ENCODE measurements around the gene PSPN.
"Not testable (repeated sequence)": the region's sequence is repeated elsewhere in the genome, so short reads cannot be mapped to it uniquely, and the experiment has no call there.

Gene PSPN

DNA sequence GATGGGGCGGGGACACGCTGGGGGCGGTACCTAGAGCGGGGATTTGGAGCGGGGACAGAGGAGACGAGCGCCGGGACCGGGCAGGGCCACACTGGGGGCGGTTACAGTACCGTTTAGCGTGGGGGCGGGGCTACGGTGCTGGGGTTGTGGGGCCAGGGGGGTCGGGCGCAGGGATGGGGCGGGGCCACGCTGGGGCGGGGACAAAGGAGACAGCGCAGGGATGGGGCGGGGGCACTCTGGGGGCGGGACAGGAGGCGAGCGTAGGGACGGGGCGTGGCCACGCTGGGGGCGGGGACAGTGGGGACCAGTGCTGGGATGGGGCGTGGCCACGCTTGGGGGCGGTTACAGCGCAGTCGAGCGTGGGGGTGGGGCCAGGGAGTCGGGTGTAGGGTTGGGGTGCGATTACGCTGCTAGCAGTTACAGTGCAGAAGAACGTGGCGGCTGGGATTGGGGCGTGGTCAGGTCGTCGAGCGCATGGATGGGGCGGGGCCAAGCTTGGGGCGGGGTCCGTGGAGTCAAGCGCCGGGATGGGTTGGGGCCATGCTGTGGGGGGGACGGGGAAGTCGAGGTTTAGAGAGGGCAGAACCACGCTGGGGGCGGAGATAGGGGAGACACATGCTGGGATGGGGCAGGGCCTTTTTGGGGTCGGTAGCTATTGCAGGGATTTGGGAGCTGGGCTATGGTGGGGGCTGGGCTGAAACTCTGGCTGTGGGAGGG is 2.5 kb downstream of the PSPN start:
- DNase-seq, result peak; percentile 99

DNA sequence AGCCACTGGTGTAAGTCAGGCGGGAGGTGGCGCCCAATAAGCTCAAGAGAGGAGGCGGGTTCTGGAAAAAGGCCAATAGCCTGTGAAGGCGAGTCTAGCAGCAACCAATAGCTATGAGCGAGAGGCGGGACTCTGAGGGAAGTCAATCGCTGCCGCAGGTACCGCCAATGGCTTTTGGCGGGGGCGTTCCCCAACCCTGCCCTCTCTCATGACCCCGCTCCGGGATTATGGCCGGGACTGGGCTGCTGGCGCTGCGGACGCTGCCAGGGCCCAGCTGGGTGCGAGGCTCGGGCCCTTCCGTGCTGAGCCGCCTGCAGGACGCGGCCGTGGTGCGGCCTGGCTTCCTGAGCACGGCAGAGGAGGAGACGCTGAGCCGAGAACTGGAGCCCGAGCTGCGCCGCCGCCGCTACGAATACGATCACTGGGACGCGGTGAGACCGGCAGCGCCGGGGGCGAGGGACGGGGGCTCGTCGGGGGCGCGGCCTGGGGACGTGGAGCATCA is 3.1 kb downstream of the PSPN start, which contains the start of gene ALKBH7:
TSS of gene ALKBH7 (plus strand) at position 201 of the 502 bp plus-strand sequence. CDS start at position 228, 27 bp downstream.
- peak; percentile 100 for DNase-seq

DNA sequence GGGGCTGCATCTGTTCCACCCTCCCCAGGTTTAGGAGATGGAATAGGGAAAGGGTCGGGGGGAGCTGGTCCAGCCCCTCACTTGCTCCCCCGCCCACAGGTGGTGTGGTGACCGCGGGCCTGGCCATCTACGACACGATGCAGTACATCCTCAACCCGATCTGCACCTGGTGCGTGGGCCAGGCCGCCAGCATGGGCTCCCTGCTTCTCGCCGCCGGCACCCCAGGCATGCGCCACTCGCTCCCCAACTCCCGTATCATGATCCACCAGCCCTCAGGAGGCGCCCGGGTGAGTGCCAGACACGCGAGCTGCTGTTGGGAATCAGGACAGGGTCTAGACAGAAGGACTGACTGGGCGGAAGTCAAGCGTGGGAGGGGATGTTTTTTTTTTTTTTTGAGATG is 11.4 kb downstream of the PSPN start:
- DNase-seq, result no peak

DNA sequence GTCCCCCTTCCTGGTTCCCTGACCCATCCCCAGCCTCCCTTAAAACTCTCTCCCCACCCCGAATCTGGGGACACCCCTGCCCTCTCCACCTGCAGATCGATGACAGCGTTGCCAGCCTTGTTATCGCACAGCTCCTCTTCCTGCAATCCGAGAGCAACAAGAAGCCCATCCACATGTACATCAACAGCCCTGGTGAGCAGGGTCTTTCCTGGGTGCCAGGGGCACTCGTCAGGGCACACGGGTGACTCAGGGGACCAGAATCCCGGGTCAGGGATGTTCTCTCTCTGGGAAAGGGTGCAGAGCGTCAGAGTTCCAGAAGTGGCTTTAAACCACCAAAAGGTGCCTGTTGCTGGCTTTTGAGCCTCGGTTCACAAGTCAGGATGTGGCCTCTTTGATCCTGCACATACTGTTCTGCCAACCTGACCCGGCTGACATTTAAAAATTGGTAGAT is 13.4 kb downstream of the PSPN start:
- DNase-seq, result no peak

DNA sequence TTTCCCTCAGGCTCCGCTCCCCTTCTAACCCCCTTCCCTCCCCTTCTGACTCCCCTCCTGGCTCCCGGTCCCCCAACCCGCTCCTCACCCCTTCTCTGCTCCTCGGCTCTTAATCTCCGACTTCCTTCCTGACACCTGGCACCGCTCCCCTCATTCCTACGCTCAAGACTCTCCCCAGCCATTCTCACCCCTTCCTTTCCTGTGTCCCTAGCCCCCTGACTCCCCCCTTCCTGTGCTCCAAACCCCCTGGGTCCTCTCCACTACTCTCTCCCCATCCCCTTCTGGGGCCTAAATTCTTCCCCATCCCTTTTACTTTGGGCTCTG is 13.7 kb downstream of the PSPN start:
- DNase-seq, result no peak

DNA sequence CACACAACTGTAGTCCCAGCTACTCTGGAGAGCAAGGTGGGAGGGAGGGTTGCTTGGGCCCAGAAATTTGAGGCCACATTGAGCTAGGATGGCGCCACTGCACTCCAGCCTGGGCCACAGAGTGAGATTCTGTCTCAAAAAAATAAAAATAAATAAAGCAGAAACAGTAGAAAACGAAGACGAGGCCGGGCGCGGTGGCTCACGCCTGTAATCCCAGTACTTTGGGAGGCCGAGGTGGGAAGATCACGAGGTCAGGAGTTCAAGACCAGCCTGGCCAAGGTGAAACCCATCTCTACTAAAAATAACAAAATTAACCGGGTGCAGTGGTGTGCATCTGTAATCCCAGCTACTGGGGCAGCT is 14.9 kb downstream of the PSPN start:
- DNase-seq, result not testable (repeated sequence)

DNA sequence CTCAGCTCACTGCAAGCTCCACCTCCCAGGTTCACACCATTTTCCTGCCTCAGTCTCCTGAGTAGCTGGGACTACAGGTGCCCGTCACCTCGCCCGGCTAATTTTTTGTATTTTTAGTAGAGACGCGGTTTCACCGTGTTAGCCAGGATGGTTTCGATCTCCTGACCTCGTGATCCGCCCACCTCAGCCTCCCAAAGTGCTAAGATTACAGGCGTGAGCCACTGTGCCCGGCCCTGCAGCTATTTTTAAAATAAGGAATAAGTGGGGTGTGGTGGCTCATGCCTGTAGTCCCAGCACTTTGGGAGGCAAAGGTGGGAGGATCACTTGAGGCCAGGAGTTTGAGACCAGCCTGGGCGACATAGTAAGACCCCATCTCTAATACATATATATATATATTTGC is 15.3 kb downstream of the PSPN start:
- DNase-seq, result not testable (repeated sequence)

DNA sequence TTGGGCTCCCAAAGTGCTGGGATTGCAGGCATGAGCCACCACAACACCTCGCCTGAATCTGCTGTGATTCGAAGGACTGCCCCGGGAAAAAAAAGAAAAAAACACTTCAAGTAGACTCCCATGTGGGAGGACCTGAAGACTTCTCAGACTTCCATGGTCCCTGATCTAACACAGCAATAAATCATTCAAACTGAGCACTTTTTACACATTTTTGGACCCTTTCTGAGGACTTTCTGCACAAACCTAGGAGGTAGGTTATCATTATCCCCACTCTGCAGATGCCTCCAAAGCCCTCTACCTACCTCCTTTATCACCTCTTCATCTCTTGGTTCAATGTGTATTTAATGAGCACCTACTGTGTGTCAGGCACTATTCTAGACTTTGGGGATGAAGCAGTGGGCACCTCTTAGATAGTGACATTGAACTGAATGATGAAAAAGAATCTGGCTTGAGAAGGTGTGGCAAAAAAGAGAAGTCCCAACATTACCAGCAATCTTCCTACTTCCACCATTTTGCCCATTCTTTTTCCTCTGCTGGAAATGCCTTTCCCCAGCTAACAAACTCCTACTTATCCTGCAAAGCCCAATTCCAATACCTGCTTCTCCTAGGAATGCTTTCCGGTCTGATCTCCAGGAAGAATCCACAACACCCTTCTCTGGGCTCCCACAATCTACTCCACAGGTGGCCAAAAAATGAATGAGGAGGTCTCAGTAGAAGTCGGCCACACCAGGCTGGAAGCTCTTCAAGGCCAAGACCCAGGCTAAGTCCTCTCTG is 16.0 kb downstream of the PSPN start:
- no peak for DNase-seq

DNA sequence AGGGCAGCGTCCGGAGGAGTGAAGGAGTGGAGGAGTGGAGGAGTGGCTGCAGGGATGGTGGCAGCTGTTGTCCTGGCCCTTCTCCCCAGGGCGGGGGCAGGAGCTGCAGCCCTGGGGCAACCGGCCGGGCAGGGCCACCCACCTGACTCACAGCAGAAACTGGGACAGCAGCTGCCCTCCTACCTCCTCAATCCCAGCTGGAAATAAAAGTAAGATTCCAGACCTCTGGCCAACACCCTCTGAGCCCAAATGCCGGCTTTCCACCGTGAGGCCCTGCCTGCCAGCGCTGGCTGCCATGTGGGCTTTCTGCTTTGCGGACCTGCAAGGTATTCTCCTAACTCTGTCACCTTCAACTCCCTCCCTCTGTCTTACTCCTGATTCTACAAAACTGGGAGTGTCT is 17.7 kb downstream of the PSPN start:
- DNase-seq, result no peak

DNA sequence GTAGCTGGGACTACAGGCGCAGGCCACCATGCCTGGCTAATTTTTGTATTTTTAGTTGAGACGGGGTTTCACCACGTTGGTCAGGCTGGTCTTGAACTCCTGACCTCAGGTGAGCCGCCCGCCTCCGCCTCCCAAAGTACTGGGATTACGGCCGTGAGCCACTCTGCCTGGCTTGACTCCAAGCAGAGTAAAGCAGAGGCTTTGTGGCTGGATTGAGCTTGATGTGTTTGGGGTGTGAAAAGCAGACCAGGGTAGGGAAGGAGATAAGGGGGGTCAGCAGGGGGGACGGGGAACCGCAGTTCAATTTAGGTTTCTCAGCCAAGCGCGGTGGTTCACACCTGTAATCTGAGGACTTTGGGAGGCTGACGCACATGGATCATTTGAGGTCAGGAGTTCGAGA is 18.6 kb downstream of the PSPN start:
- DNase-seq, result no peak

DNA sequence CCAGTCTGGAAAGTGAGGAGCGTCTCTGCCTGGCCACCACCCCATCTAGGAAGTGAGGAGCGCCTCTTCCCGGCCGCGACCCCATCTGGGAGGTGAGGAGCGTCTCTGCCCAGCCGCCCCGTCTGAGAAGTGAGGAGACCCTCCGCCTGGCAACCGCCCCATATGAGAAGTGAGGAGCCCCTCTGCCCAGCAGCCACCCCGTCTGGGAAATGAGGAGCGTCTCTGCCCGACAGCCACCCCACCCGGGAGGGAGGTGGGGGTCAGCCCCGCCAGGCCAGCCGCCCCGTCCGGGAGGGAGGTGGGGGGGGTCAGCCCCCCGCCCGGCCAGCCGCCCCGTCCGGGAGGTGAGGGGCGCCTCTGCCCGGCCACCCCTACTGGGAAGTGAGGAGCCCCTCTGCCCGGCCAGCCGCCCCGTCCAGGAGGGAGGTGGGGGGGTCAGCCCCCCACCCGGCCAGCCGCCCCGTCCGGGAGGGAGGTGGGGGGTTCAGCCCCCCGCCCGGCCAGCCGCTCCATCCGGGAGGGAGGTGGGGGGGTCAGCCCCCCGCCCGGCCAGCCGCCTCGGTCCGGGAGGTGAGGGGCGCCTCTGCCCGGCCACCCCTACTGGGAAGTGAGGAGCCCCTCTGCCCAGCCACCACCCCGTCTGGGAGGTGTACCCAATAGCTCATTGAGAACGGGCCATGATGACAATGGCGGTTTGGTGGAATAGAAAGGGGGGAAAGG is 20.3 kb downstream of the PSPN start:
- not testable (repeated sequence) for DNase-seq

DNA sequence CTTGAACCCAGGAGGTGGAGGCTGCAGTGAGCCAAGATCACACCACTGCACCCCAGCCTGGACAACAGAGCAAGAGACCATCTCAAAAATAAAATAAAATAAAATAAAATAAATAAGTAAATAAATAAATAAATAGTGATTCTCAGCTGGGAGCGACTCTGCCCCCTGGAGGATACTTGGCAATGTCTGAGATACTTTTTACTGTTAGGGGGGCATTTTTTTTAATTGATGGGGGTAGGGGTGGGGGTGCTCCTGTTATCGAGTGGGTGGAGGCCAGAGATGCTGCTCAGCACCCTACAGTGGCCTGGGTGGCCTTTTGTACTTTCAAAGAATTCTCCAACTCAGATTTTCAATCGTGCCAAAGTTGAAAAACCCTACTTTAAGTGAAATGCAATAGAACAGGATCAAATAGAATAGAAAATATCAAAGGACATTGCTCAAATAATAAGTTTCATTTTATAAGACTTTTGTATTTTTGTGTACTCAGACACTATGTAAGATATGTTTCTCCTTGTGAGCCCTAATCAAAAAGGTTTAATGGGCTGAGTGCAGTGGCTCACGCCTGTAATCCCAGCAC is 21.5 kb downstream of the PSPN start:
- peak; percentile 20 for DNase-seq

DNA sequence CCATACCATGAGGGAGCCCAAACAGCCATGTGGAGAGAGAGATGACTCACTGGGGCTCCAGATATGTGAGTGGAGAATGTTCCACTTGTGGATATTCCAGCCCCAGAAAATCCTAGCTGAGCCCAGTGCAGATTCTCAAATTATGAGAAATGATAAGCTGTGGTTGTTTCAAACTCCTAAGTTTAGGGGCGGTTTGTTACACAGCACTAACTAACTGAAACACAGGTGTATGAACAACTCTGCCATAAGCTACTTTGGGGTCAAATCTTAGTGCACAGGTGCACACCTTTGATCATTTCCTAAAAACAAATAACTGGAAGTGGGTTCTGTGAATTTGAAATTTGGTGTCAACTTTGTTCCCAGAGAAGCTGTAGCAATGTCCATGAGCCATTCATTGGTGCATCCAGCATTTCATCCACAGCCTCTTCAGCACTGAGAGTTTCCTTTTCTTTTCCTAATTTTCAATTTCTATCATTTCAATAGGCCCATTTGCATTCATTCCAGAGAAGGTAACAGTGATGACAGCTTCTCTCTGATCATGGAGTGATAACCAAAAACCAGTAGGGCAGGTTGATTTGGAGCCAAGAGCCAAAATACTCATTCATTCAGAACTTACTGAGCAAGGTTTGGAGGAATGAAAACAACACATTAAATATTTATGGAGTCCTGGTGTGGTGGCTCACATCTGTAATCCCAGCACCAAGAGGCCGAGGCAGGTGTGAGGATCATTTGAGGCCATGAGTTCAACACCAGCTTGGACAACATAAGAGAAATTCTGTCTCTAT is 23.2 kb downstream of the PSPN start:
- DNase-seq, result no peak

DNA sequence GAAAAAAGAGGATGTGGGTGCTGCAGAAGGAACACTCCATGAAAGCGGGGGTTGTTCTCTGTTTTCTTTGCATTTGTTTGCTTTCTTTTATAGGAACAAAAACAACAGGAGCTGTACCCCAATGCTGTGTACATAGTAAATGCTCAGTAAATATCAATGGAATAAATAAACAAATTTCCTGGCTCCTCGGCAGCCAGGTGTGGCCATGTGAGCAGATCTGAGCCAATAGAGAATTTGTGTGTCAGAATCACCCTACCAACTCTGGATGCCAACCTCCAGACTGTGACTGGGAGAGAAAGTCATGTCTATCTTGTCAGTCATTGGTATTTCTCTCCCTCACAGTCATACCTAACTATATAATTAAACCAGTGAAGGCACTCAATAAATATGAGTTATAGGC is 25.0 kb downstream of the PSPN start:
- DNase-seq, result no peak

DNA sequence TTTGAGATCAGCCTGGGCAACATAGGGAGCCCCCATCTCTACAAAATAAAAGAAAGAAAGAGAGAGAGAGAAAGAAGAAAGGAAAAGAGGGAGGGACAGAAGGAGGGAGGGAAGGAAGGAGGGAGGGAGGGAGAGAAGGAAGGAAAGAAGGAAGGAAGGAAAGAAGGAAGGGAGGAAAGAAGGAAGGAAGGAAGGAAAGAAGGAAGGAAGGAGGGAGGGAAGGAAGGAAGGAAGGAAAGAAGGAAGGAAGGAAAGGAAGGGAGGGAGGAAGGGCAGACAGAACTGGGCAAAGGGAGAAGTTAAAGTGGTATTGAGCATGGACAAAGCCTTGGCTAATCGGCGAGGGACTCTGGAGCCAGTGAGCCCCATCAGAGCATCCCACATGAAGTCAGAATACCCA is 26.5 kb downstream of the PSPN start:
- not testable (repeated sequence) for DNase-seq

DNA sequence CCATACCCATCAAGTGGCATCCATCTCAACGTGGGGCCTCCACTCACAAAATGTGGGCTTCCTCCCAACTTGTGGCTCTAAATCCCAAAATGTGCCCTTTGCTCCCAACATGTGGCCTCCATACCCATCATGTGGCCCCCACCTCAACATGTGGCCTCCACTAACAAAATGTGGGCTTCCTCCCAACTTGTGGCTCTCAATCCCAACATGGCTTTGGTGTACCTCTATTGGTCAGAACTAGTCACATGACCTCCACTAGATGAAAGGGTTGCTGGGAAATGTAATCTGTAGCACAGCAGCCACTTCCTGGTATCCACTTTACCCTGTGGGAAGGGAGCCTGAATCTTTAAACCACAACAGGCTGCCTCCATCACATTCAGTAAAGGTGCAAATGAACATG is 32.3 kb downstream of the PSPN start:
- no peak for DNase-seq

DNA sequence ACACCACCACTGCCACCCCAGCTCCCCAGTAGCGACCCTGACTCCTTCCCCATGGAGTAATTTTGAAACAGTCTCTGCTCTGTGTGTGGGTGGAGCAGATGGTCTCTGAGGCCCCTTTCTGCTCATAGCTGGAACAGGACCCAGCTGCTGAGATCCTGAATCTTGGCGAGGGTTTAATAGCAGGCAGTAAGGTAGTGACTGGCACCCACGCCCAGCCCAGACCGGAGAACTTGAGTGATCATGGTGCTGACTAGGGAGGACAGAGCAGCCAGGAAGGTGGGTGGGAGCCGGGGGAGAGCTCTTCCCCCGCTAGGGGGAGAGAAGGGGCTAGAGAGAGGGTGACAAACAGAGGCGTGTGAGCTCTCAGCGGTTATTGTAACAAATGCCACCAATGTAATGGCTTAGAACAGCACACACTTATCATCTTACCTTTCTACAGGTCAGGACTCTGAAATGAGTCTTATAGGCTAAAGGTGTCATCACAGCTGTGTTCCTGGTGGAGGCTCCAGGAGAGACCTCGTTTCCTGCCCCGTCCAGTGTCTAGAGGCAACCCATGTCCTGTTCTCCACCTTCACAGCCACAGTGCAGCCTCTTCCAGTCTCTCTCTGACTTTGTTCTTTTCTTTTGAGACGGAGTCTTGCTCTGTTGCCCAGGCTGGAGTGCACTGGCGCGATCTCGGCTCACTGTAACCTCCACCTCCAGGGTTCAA is 35.1 kb downstream of the PSPN start:
- no peak for DNase-seq

DNA sequence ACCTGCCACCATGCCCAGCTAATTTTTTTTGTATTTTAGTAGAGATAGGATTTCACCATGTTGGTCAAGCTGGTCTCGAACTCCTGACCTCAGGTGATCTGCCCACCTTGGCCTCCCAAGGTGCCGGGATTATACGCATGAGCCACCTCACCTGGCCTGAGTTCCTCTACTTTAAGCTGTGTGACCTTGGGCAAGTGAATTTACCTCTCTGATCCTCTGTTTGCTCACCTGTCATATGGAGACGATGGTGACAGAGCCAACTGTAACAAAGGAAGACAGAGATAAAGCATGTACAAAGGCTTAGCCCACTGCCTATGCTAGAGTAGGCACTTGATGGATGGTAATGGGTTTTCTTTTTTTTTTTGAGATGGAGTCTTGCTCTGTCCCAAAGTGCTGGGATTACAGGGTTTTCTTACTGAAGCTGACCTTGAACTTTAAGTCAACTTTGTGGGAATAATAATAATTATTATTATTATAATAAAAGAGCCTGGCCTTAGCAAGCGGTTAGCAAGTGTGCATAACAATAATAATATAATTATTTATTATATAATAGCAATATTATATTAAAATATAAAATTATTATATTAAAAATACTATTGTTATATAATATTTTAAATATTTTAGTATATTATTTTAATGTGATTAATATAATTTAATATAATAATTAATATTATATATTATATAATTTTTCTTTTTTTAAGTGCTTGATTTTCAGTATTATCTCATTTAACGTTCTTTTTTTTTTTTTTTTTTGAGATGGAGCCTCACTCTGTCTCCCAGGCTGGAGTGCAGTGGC is 41.0 kb downstream of the PSPN start:
- DNase-seq, result no peak

DNA sequence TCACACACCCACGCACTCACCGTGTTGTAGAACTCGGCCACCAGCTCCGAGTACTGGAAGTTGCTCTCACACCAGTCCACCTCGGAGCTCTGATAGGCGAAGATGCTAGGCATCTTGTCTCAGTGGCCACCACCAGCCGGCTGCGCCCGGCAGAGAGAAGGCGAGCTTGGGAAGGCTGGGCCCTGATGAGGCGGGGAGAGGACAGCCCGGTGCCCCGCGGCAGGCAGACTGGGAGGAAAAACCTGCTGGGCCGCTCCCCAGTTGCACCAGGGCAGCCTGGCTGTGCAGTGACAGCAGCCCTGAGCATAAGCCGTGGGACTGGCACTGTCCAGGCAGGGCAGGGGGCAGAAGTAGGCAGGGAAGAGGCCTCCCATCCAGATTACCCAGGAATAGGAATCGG is 42.3 kb downstream of the PSPN start, which contains the start of gene ACER1:
TSS of gene ACER1 (minus strand) at position 174 of the 400 bp plus-strand sequence. CDS start at position 113, 61 bp downstream.
- no peak for DNase-seq

DNA sequence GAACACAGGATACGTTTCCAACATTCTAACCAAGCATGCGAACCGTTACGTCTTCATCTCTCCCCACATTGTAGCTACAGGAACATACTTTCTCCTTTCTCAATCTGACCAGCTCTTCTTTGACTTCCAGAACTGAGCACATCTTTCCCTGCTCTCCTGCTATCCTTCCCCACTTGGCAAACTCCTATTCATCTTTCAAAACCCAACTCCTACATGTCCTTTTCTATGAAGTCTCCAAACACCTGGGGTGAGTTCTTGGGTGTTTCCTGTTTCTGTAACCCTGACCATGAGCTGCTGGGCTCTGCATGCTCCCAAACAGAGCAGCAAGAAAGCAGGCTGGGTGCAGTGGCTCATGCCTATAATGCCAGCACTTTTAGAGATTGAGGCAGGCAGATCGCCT is 48.9 kb downstream of the PSPN start:
- no peak for DNase-seq

DNA sequence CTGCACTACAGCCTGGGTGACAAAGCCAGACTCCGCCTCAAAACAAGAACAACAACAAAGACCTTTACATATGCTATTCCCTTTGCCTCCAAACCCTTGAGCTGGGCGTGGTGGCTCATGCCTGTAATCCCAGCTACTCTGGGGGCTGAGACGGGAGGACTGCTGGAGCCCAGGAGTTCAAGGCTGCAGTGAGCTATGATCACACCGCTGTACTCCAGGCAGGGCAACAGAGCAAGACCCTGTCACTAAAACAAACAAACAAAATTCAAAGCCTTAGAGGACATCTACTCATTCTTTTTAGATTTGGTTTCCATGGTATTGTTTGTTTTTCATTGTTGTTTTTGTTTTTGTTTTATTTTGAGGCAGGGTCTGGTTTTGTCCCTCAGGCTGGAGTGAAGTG is 50.1 kb downstream of the PSPN start:
- no peak for DNase-seq
